ENCODE data around the gene NKD2. TPM values are rescaled to one million over a fixed set of nuclear protein-coding genes. Genes with fewer than 3 reads are reported as not detected.

Gene NKD2
- total and polyA plus RNA-seq, 9 of the 15 experiments (the other 6 are each of a cell fraction or from before 2014, with no cell fraction given): 0.09 to 0.64 (median 0.27) TPM; not detected in 5

DNA sequence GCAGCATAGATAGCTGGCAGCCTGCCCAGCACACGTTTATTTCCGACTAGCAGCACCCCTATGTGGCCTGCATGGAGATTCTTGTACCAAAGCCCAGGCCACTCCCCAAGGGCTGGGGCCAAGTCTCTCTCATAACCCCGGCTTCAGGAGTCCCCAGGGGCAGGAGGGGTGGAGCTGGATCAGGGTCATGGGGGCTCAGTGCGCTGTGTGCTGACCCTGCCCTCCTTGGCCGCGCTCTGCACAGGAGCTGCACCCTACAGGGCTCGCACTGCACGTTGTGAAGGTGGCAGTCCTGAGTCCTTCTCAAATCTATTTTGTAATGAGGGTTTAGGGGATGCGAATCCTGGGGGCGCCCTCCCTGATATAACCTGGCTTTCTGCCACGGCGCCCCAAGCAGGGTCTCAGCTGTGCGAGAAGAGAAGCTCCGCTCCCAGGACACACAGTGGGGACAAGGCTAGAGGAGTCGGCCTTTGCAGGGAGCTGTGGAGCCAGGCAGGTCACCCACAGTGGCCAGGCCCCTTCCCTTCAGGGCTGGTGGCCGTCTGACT lies 28.6 kb downstream of the NKD2 start (continued):
- TF ChIP-seq ZNF785 (CRISPR knock-in tag; IDR thresholded peaks at IDR 0.05): no peak
- TF ChIP-seq MYC (IDR thresholded peaks at IDR 0.05; ENCODE audit: low read depth, low read length): no peak
- no peak for TF ChIP-seq MYC (CRISPR knock-in tag; IDR thresholded peaks at IDR 0.05; ENCODE audit: borderline replicate concordance, low read depth)
- no peak for TF ChIP-seq NFIX (CRISPR knock-in tag; IDR thresholded peaks at IDR 0.05; ENCODE audit: low read depth)

- Histone ChIP-seq H3K9me3 (replicated peaks; ENCODE audit: control insufficient read depth, insufficient read depth, low read depth, low read length) (no peaks in the 10 kb centered on the region; the same call in 1 of the 2 replicates), H4K20me1 (replicated peaks; ENCODE audit: control insufficient read depth, insufficient read depth, low read length) (peaks cover under 1% of the 10 kb centered on the region; the same call in 1 of the 2 replicates), H3K27ac (ENCODE audit: extremely low read depth, low read depth, low read length) (no peak overlapping the region), H3K9ac (ENCODE audit: insufficient read depth in 1 of 2, low read depth in 2 of 2, low read length in 2 of 2) (no peak overlapping the region; a peak in 1 of 4 replicates), H3K4me1 (replicated peaks in 1 of 2; ENCODE audit: control insufficient read depth in 2 of 2, insufficient read depth in 2 of 2, low read length in 2 of 2) (peaks cover 0 to 23% of the 10 kb centered on the region in 2 experiments; a peak in 2 of 5 replicates), H3K27me3 (ENCODE audit: control insufficient read depth in 2 of 2, insufficient read depth in 2 of 2, low read length in 2 of 2) (peaks cover 16 to 49% of the 10 kb centered on the region in 2 experiments; a peak in 4 of 5 replicates), H3K4me2 (ENCODE audit: insufficient read depth, low read length) (no peak overlapping the region), H2AFZ (ENCODE audit: low read depth, low read length) (no peak overlapping the region), H3K9me1 (ENCODE audit: control insufficient read depth, insufficient read depth, low read length) (no peaks in the 10 kb centered on the region), H3K36me3 (ENCODE audit: control insufficient read depth, insufficient read depth, low read length) (no peaks in the 10 kb centered on the region), H3K4me3 (no peak overlapping the region), H3K79me2 (ENCODE audit: control insufficient read depth, insufficient read depth, low read length) (no peaks in the 10 kb centered on the region)
- ATAC-seq (peak; percentile 47), FAIRE-seq (no peak), DNase-seq (ENCODE audit: extremely low read depth in 1 of 4, low spot score in 3 of 4) (no peak)
- intact Hi-C loops (cut with micrococcal nuclease) (no loop called here), in situ Hi-C loops (cut with MboI) (no loop called here)
- no TSS peak for BruUV-seq (replicated peaks)
- TF ChIP-seq E2F6 (IDR thresholded peaks at IDR 0.05; ENCODE audit: borderline replicate concordance in 1 of 2, extremely low read depth in 1 of 2, insufficient read depth in 1 of 2, insufficient read length in 1 of 2, low read depth in 1 of 2, low read length in 1 of 2, poor library complexity in 1 of 2, severe bottlenecking in 1 of 2) (peak in 1 of 2 experiments; percentile 75), SRSF1 (IDR thresholded peaks at IDR 0.05; ENCODE audit: low read depth, low read length) (no peak), L3MBTL2 (IDR thresholded peaks at IDR 0.05) (peak; percentile 50; the same call in 1 of the 2 replicates), DIDO1 (tag; IDR thresholded peaks at IDR 0.05; ENCODE audit: low read depth) (no peak), TAF9B (IDR thresholded peaks at IDR 0.05; ENCODE audit: partially characterized antibody) (no peak)
- ChIA-PET CTCF (ENCODE audit: low intra/inter-chr PET ratio) (no interaction called here), POLR2A (interaction anchor here (0.6 to 0.7 kb wide), 2 partner anchors 28 to 94 kb away, joined by 3 read pairs; no protein-coding TSS in a partner anchor)
- WGBS (ENCODE audit: insufficient coverage, low coverage, missing lambda C conversion rate): 13% methylated on average over 41 of the region's 43 CpGs
Observed at GRCh38 chr5:1037671-1038416, 29.2 kb downstream of the NKD2 start.

Data from K562 (cell line).